DOHH2 (cell line): Measurements from ENCODE around the gene SCAPER.

Experiments
- CTCF ChIP-seq: fragments of 200-600 bp; sonication (generic); IDR thresholded peaks from one replicate; pipeline ENCODE4 v1.5.1; 2014; ENCODE audit warnings: antibody characterized with exemption, mild to moderate bottlenecking, low read depth, low read length; ENCODE audit not compliant: poor library complexity, severe bottlenecking
- EZH2phosphoT487 ChIP-seq: fragments of 200-600 bp; sonication (generic); IDR thresholded peaks from 2 replicates; pipeline ENCODE4 v1.6.1; 2017; ENCODE audit warnings: borderline replicate concordance, mild to moderate bottlenecking, antibody characterized with exemption, low read length, moderate library complexity, mixed read lengths

GRCh38 chr15:76338486-76339304, 566.4 kb downstream of the SCAPER start:
- TF ChIP-seq CTCF, result no peak
- TF ChIP-seq EZH2phosphoT487, result no peak
